ENCODE results near the gene ARL1.

The ARL1 gene

DNA sequence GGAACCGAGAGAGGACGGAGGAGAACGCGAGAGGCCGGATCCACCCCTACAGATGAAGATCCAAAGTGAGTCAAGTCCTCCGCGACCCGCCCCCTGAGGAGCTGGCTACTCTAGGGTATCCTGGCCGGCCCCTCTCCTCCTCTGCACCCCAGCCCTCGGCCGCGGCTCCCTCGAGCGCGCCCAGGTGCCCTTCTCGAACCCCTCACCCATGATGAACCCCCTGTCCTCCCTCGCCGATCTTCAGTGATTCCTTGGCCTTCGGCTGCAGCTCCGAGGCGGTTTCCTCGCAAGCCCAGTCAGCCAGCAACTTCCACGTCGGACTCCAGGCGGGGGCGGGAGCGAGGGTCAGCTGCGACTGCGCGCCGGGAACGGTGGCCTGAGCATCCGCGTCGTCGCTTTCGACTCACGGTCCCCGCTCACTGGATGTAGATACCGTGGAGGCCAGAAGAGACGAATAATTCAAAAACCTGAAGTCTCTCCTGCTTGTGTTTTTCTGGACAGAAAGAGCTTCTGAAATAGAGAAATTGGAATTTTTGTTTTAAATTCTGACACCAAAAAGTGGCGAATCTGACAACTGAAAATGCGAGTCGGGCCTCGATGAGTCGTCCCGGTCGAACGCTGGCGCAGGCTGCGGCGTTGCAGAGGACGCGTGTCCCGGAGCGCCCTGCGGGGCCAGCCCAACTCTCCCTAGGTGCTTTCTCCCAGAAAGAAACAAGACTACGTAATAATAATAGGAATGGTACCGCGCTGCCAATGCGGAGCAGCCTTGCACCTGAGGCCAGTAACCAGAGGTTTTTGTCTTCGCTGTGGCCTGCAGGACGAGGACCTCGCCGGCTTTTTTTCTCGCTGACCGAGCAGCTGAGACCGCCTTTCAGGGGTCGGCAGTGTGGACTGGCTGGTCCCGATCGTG lies at the start of gene ARL1:
ARL1 (minus strand) TSS at position 337 of the 910 bp plus-strand sequence; CDS start at position 210, 127 bp downstream.
- TF ChIP-seq REST (IDR thresholded peaks at IDR 0.05; ENCODE audit: low read depth): no peak
- no peak for TF ChIP-seq YY1 (IDR thresholded peaks at IDR 0.05; ENCODE audit: low read depth)
- TF ChIP-seq USF1 (IDR thresholded peaks at IDR 0.05): peak; percentile 30; the same call in 1 of the 2 replicates
- TF ChIP-seq FOXM1 (IDR thresholded peaks at IDR 0.05; ENCODE audit: borderline replicate concordance, low read depth): no peak
- TF ChIP-seq EGR1 (IDR thresholded peaks at IDR 0.05): peak; percentile 96
- peak; percentile 4; the same call in 1 of the 2 replicates for TF ChIP-seq CEBPB (IDR thresholded peaks at IDR 0.05)
- TF ChIP-seq TCF12 (IDR thresholded peaks at IDR 0.05; ENCODE audit: low read depth): peak; percentile 58
- TF ChIP-seq CREB1 (IDR thresholded peaks at IDR 0.05; ENCODE audit: low read depth): peak; percentile 64
- peak; percentile 9; the same call in 1 of the 2 replicates for TF ChIP-seq TEAD4 (IDR thresholded peaks at IDR 0.05)
- 0 out of 2 replicates have a peak, but pooled peaks have one; percentile 20 for TF ChIP-seq ZBTB7A (IDR thresholded peaks at IDR 0.05; ENCODE audit: low read depth)
- TF ChIP-seq, protein P1, sequence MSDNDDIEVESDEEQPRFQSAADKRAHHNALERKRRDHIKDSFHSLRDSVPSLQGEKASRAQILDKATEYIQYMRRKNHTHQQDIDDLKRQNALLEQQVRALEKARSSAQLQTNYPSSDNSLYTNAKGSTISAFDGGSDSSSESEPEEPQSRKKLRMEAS (IDR thresholded peaks at IDR 0.05): peak; percentile 87
- TF ChIP-seq EP300 (IDR thresholded peaks at IDR 0.05; ENCODE audit: borderline replicate concordance): peak; percentile 69
- TF ChIP-seq NFIC (IDR thresholded peaks at IDR 0.05): 0 out of 2 replicates have a peak, but pooled peaks have one; percentile 48
- TF ChIP-seq TAF1 (IDR thresholded peaks at IDR 0.05; ENCODE audit: low read depth): peak; percentile 82
- no peak for TF ChIP-seq RAD21 (IDR thresholded peaks at IDR 0.05; ENCODE audit: low read depth)

- no peak for TF ChIP-seq EGR1 (IDR thresholded peaks at IDR 0.05)
- no peak for TF ChIP-seq ZBTB7A (IDR thresholded peaks at IDR 0.05; ENCODE audit: low read depth)
- TF ChIP-seq USF1 (IDR thresholded peaks at IDR 0.05): no peak
- no peak for TF ChIP-seq YY1 (IDR thresholded peaks at IDR 0.05; ENCODE audit: low read depth)
- no peak for TF ChIP-seq EP300 (IDR thresholded peaks at IDR 0.05; ENCODE audit: borderline replicate concordance)
- no peak for TF ChIP-seq NFIC (IDR thresholded peaks at IDR 0.05)
- TF ChIP-seq CEBPB (IDR thresholded peaks at IDR 0.05): no peak
- TF ChIP-seq, protein P1 (IDR thresholded peaks at IDR 0.05): no peak
- TF ChIP-seq CREB1 (IDR thresholded peaks at IDR 0.05; ENCODE audit: low read depth): no peak
- no peak for TF ChIP-seq RAD21 (IDR thresholded peaks at IDR 0.05; ENCODE audit: low read depth)
- TF ChIP-seq FOXM1 (IDR thresholded peaks at IDR 0.05; ENCODE audit: borderline replicate concordance, low read depth): no peak
- TF ChIP-seq TEAD4 (IDR thresholded peaks at IDR 0.05): no peak
- no peak for TF ChIP-seq TAF1 (IDR thresholded peaks at IDR 0.05; ENCODE audit: low read depth)
- no peak for TF ChIP-seq TCF12 (IDR thresholded peaks at IDR 0.05; ENCODE audit: low read depth)
Measured at GRCh38 chr12:101455685-101456084, 48.1 kb upstream of the ARL1 start.

- TF ChIP-seq NFIC (IDR thresholded peaks at IDR 0.05) (no peak), FOXM1 (IDR thresholded peaks at IDR 0.05; ENCODE audit: borderline replicate concordance, low read depth) (no peak), USF1 (IDR thresholded peaks at IDR 0.05) (no peak), EGR1 (IDR thresholded peaks at IDR 0.05) (no peak), ZBTB7A (IDR thresholded peaks at IDR 0.05; ENCODE audit: low read depth) (no peak), TAF1 (IDR thresholded peaks at IDR 0.05; ENCODE audit: low read depth) (no peak), EP300 (IDR thresholded peaks at IDR 0.05; ENCODE audit: borderline replicate concordance) (no peak), REST (IDR thresholded peaks at IDR 0.05; ENCODE audit: low read depth) (no peak), TEAD4 (IDR thresholded peaks at IDR 0.05) (no peak), YY1 (IDR thresholded peaks at IDR 0.05; ENCODE audit: low read depth) (no peak), CREB1 (IDR thresholded peaks at IDR 0.05; ENCODE audit: low read depth) (no peak), RAD21 (IDR thresholded peaks at IDR 0.05; ENCODE audit: low read depth) (no peak), CEBPB (IDR thresholded peaks at IDR 0.05) (no peak), TCF12 (IDR thresholded peaks at IDR 0.05; ENCODE audit: low read depth) (no peak)
- TF ChIP-seq, protein P1 (IDR thresholded peaks at IDR 0.05): no peak
Measured at GRCh38 chr12:101441461-101442224, 34.1 kb upstream of the ARL1 start.

Data from Ishikawa (cell line).